Activated CD4-positive, alpha-beta T cell treated with anti-CD3 and anti-CD28 coated beads, Interleukin-2, amount 50 U/mL, for 4 hours (primary cell): Measurements from ENCODE around the gene ACER2.

Experiments used
- DNase-seq, 2 experiments: peaks; one replicate each; pipeline ENCODE4 v3.0.0-alpha.2; 2020

The ACER2 gene

GRCh38 chr9:19490269-19490668 is 81.5 kb downstream of the ACER2 start:
- no peak for DNase-seq

GRCh38 chr9:19490828-19491227 is 82.0 kb downstream of the ACER2 start:
- DNase-seq, result no peak

GRCh38 chr9:19492775-19493173 is 84.0 kb downstream of the ACER2 start:
- DNase-seq, result no peak

GRCh38 chr9:19493174-19493811 is 84.5 kb downstream of the ACER2 start:
- DNase-seq, result peak; percentile 9 to 29

- DNase-seq, result no peak
Observed at GRCh38 chr9:19493876-19494275, 85.1 kb downstream of the ACER2 start.

- no peak for DNase-seq
Observed at GRCh38 chr9:19495186-19496028, 86.6 kb downstream of the ACER2 start.

GRCh38 chr9:19496321-19497050 is 87.7 kb downstream of the ACER2 start:
- no peak for DNase-seq

GRCh38 chr9:19497276-19497675 is 88.5 kb downstream of the ACER2 start:
- DNase-seq, result no peak

- no peak for DNase-seq
Observed at GRCh38 chr9:19498015-19498414, 89.2 kb downstream of the ACER2 start.
